DND-41 (cell line): ENCODE data around the gene SERPINH1.

Source experiments
- CTCF ChIP-seq: IDR thresholded peaks from 2 replicates; pipeline ENCODE4 v1.5.1; 2012; ENCODE audit warnings: borderline replicate concordance, low read length, moderate library complexity, mild to moderate bottlenecking; ENCODE audit not compliant: poor library complexity, severe bottlenecking; ENCODE audit errors: extremely low read depth
- EZH2 ChIP-seq: IDR thresholded peaks from 3 replicates; pipeline ENCODE4 v1.6.1; 2012; ENCODE audit warnings: borderline replicate concordance, low read depth, mild to moderate bottlenecking, moderate library complexity, low read length, inconsistent platforms; ENCODE audit not compliant: severe bottlenecking

- TF ChIP-seq CTCF (no peak), EZH2 (no peak)
Measured at GRCh38 chr11:75594211-75594610, 32.2 kb downstream of the SERPINH1 start.
